Measurements from ENCODE around the gene CTSA.

CTSA gene

GRCh38 chr20:45850238-45850637 lies 40.9 kb upstream of the CTSA start:
- Histone ChIP-seq H3K4ac (ENCODE audit: low read length) (no peak overlapping the region), H2AK5ac (ENCODE audit: low read depth, low read length) (no peak overlapping the region), H4K91ac (ENCODE audit: low read depth, low read length, poor library complexity) (no peak overlapping the region), H4K8ac (ENCODE audit: low read depth, low read length) (no peak overlapping the region), H2BK120ac (ENCODE audit: low read depth, low read length) (no peak overlapping the region), H3K27me3 (ENCODE audit: control insufficient read depth in 3 of 3, insufficient read depth in 3 of 3, low read depth in 1 of 3, low read length in 3 of 3) (no peaks in the 10 kb centered on the region), H3K36me3 (replicated peaks in 1 of 2; ENCODE audit: control insufficient read depth in 2 of 2, insufficient read depth in 2 of 2, low read length in 2 of 2) (peaks cover 5 to 43% of the 10 kb centered on the region in 2 donors), H3K9me3 (replicated peaks in 1 of 2; ENCODE audit: control insufficient read depth in 2 of 2, insufficient read depth in 1 of 2, low read depth in 1 of 2, low read length in 2 of 2) (no peaks in the 10 kb centered on the region), H2AFZ (ENCODE audit: low read length) (no peak overlapping the region), H3K4me3 (ENCODE audit: low read length in 2 of 2) (no peak overlapping the region), H3K23ac (ENCODE audit: low read depth, low read length, poor library complexity) (no peak overlapping the region), H3K4me2 (ENCODE audit: insufficient read depth, low read length, poor library complexity, severe bottlenecking) (no peak overlapping the region), H3K4me1 (ENCODE audit: control insufficient read depth in 2 of 2, insufficient read depth in 1 of 2, low read depth in 1 of 2, low read length in 2 of 2) (no peaks in the 10 kb centered on the region), H3K79me1 (ENCODE audit: low read depth, low read length) (no peaks in the 10 kb centered on the region), H3K18ac (ENCODE audit: low read length) (no peak overlapping the region), H3K14ac (ENCODE audit: low read length) (no peak overlapping the region), H3K27ac (replicated peaks; ENCODE audit: low read length) (no peak overlapping the region), H2BK12ac (ENCODE audit: low read length) (no peak overlapping the region), H2BK5ac (ENCODE audit: low read length) (no peak overlapping the region), H3K9ac (ENCODE audit: low read depth, low read length, poor library complexity) (no peak overlapping the region), H2BK15ac (ENCODE audit: low read length) (no peak overlapping the region)
- WGBS, 2 donors (ENCODE audit: extremely low coverage in 2 of 2, insufficient read length in 2 of 2, insufficient replicate concordance in 1 of 2): no CpG with 5 or more reads among the region's 2 CpGs
- no peak for DNase-seq (ENCODE audit: low spot score)

GRCh38 chr20:45850926-45851325 lies 40.2 kb upstream of the CTSA start:
- Histone ChIP-seq H3K23ac (ENCODE audit: low read depth, low read length, poor library complexity) (no peak overlapping the region), H3K18ac (ENCODE audit: low read length) (no peak overlapping the region), H3K79me1 (ENCODE audit: low read depth, low read length) (no peaks in the 10 kb centered on the region), H4K8ac (ENCODE audit: low read depth, low read length) (no peak overlapping the region), H3K27me3 (ENCODE audit: control insufficient read depth in 3 of 3, insufficient read depth in 3 of 3, low read depth in 1 of 3, low read length in 3 of 3) (no peaks in the 10 kb centered on the region), H2BK120ac (ENCODE audit: low read depth, low read length) (no peak overlapping the region), H3K9me3 (replicated peaks in 1 of 2; ENCODE audit: control insufficient read depth in 2 of 2, insufficient read depth in 1 of 2, low read depth in 1 of 2, low read length in 2 of 2) (no peaks in the 10 kb centered on the region), H3K4me1 (ENCODE audit: control insufficient read depth in 2 of 2, insufficient read depth in 1 of 2, low read depth in 1 of 2, low read length in 2 of 2) (peaks cover 0 to 2% of the 10 kb centered on the region in 2 donors), H2AK5ac (ENCODE audit: low read depth, low read length) (no peak overlapping the region), H2BK5ac (ENCODE audit: low read length) (no peak overlapping the region), H3K4me2 (ENCODE audit: insufficient read depth, low read length, poor library complexity, severe bottlenecking) (no peak overlapping the region), H3K9ac (ENCODE audit: low read depth, low read length, poor library complexity) (no peak overlapping the region), H3K27ac (replicated peaks; ENCODE audit: low read length) (no peak overlapping the region), H2BK12ac (ENCODE audit: low read length) (no peak overlapping the region), H3K14ac (ENCODE audit: low read length) (no peak overlapping the region), H3K4ac (ENCODE audit: low read length) (no peak overlapping the region), H2AFZ (ENCODE audit: low read length) (no peak overlapping the region), H3K36me3 (replicated peaks in 1 of 2; ENCODE audit: control insufficient read depth in 2 of 2, insufficient read depth in 2 of 2, low read length in 2 of 2) (peaks cover 2 to 37% of the 10 kb centered on the region in 2 donors), H2BK15ac (ENCODE audit: low read length) (no peak overlapping the region), H4K91ac (ENCODE audit: low read depth, low read length, poor library complexity) (no peak overlapping the region), H3K4me3 (ENCODE audit: low read length in 2 of 2) (no peak overlapping the region)
- WGBS, 2 donors (ENCODE audit: extremely low coverage in 2 of 2, insufficient read length in 2 of 2, insufficient replicate concordance in 1 of 2): no CpG with 5 or more reads among the region's 1 CpG
- no peak for DNase-seq (ENCODE audit: low spot score)

- Histone ChIP-seq H2BK15ac (ENCODE audit: low read length) (no peak overlapping the region), H3K27ac (replicated peaks; ENCODE audit: low read length) (no peak overlapping the region), H3K4ac (ENCODE audit: low read length) (no peak overlapping the region), H3K4me1 (ENCODE audit: control insufficient read depth in 2 of 2, insufficient read depth in 1 of 2, low read depth in 1 of 2, low read length in 2 of 2) (peaks cover 0 to 2% of the 10 kb centered on the region in 2 donors), H3K36me3 (replicated peaks in 1 of 2; ENCODE audit: control insufficient read depth in 2 of 2, insufficient read depth in 2 of 2, low read length in 2 of 2) (peaks cover 0 to 31% of the 10 kb centered on the region in 2 donors), H2BK120ac (ENCODE audit: low read depth, low read length) (no peak overlapping the region), H3K79me1 (ENCODE audit: low read depth, low read length) (no peaks in the 10 kb centered on the region), H3K23ac (ENCODE audit: low read depth, low read length, poor library complexity) (no peak overlapping the region), H2AFZ (ENCODE audit: low read length) (no peak overlapping the region), H3K4me3 (ENCODE audit: low read length in 2 of 2) (no peak overlapping the region), H3K9ac (ENCODE audit: low read depth, low read length, poor library complexity) (no peak overlapping the region), H4K91ac (ENCODE audit: low read depth, low read length, poor library complexity) (no peak overlapping the region), H2BK5ac (ENCODE audit: low read length) (no peak overlapping the region), H4K8ac (ENCODE audit: low read depth, low read length) (no peak overlapping the region), H3K27me3 (ENCODE audit: control insufficient read depth in 3 of 3, insufficient read depth in 3 of 3, low read depth in 1 of 3, low read length in 3 of 3) (no peaks in the 10 kb centered on the region), H3K18ac (ENCODE audit: low read length) (no peak overlapping the region), H2AK5ac (ENCODE audit: low read depth, low read length) (no peak overlapping the region), H3K4me2 (ENCODE audit: insufficient read depth, low read length, poor library complexity, severe bottlenecking) (no peak overlapping the region), H3K14ac (ENCODE audit: low read length) (no peak overlapping the region), H3K9me3 (replicated peaks in 1 of 2; ENCODE audit: control insufficient read depth in 2 of 2, insufficient read depth in 1 of 2, low read depth in 1 of 2, low read length in 2 of 2) (no peaks in the 10 kb centered on the region), H2BK12ac (ENCODE audit: low read length) (no peak overlapping the region)
- no peak for DNase-seq (ENCODE audit: low spot score)
These were observed 39.6 kb upstream of the CTSA start for GRCh38 chr20:45851501-45851900.

GRCh38 chr20:45852326-45852725 lies 38.8 kb upstream of the CTSA start:
- Histone ChIP-seq H3K14ac (ENCODE audit: low read length) (no peak overlapping the region), H3K79me1 (ENCODE audit: low read depth, low read length) (peaks cover 2% of the 10 kb centered on the region), H3K9ac (ENCODE audit: low read depth, low read length, poor library complexity) (no peak overlapping the region), H3K23ac (ENCODE audit: low read depth, low read length, poor library complexity) (no peak overlapping the region), H3K4ac (ENCODE audit: low read length) (no peak overlapping the region), H3K27ac (replicated peaks; ENCODE audit: low read length) (no peak overlapping the region), H2BK120ac (ENCODE audit: low read depth, low read length) (no peak overlapping the region), H3K18ac (ENCODE audit: low read length) (no peak overlapping the region), H4K8ac (ENCODE audit: low read depth, low read length) (no peak overlapping the region), H3K4me2 (ENCODE audit: insufficient read depth, low read length, poor library complexity, severe bottlenecking) (no peak overlapping the region), H3K36me3 (replicated peaks in 1 of 2; ENCODE audit: control insufficient read depth in 2 of 2, insufficient read depth in 2 of 2, low read length in 2 of 2) (peaks cover 0 to 26% of the 10 kb centered on the region in 2 donors), H3K9me3 (replicated peaks in 1 of 2; ENCODE audit: control insufficient read depth in 2 of 2, insufficient read depth in 1 of 2, low read depth in 1 of 2, low read length in 2 of 2) (no peaks in the 10 kb centered on the region), H3K4me3 (ENCODE audit: low read length in 2 of 2) (no peak overlapping the region), H2BK5ac (ENCODE audit: low read length) (no peak overlapping the region), H2AFZ (ENCODE audit: low read length) (no peak overlapping the region), H2BK12ac (ENCODE audit: low read length) (no peak overlapping the region), H4K91ac (ENCODE audit: low read depth, low read length, poor library complexity) (no peak overlapping the region), H3K4me1 (ENCODE audit: control insufficient read depth in 2 of 2, insufficient read depth in 1 of 2, low read depth in 1 of 2, low read length in 2 of 2) (peaks cover 2 to 5% of the 10 kb centered on the region in 2 donors), H3K27me3 (ENCODE audit: control insufficient read depth in 3 of 3, insufficient read depth in 3 of 3, low read depth in 1 of 3, low read length in 3 of 3) (no peaks in the 10 kb centered on the region), H2AK5ac (ENCODE audit: low read depth, low read length) (no peak overlapping the region), H2BK15ac (ENCODE audit: low read length) (no peak overlapping the region)
- no peak for DNase-seq (ENCODE audit: low spot score)
- no CpG with 5 or more reads among the region's 6 CpGs for WGBS, 2 donors (ENCODE audit: extremely low coverage in 2 of 2, insufficient read length in 2 of 2, insufficient replicate concordance in 1 of 2)

All from neuronal stem cell (in vitro differentiated cells).